Loucy (cell line): ENCODE data around the gene ADGRB3.

Experiments
- EZH2phosphoT487 ChIP-seq: fragments of 200-600 bp; IDR thresholded peaks from 2 replicates; pipeline ENCODE4 v1.6.1; 2018; ENCODE audit warnings: antibody characterized with exemption, mild to moderate bottlenecking, moderate library complexity, borderline replicate concordance
- TF ChIP-seq, protein P1 (sequence below): fragments of 200-600 bp; sonication (generic); conservative IDR thresholded peaks from 2 replicates; pipeline ENCODE4 v1.5.1; 2014; ENCODE audit warnings: mild to moderate bottlenecking, antibody characterized with exemption, low read length

DNA sequence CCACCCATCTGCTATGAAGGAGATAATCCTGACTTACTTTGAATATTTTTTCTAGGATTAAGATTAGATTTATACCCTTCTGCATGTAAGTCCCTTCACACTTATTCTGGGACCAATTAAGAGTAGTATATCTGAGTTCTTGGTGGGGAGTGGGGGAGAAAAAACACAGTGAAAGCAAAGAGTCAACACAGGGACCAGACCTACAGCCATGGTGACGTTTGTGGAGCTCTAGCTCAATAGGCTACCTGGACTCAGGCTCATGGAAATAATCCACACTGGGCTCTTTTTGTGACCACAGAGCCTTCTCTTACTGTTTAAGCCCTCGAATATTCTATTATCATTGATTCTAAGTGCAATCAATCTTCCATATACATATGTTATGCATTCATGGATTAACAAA is 670.4 kb downstream of the ADGRB3 start:
- TF ChIP-seq, protein P1, sequence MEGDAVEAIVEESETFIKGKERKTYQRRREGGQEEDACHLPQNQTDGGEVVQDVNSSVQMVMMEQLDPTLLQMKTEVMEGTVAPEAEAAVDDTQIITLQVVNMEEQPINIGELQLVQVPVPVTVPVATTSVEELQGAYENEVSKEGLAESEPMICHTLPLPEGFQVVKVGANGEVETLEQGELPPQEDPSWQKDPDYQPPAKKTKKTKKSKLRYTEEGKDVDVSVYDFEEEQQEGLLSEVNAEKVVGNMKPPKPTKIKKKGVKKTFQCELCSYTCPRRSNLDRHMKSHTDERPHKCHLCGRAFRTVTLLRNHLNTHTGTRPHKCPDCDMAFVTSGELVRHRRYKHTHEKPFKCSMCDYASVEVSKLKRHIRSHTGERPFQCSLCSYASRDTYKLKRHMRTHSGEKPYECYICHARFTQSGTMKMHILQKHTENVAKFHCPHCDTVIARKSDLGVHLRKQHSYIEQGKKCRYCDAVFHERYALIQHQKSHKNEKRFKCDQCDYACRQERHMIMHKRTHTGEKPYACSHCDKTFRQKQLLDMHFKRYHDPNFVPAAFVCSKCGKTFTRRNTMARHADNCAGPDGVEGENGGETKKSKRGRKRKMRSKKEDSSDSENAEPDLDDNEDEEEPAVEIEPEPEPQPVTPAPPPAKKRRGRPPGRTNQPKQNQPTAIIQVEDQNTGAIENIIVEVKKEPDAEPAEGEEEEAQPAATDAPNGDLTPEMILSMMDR = no peak
- TF ChIP-seq EZH2phosphoT487 = no peak
